Measurements from ENCODE around the gene ANXA9.

Gene ANXA9

GRCh38 chr1:150974580-150975478 lies 7.3 kb upstream of the ANXA9 start, which contains the start of gene CERS2:
Gene CERS2 (minus strand): TSS chr1:150974835. CDS start chr1:150969090, 5,745 bp downstream.
- peak; percentile 60 to 72 for DNase-seq

GRCh38 chr1:150976401-150976821 lies 5.7 kb upstream of the ANXA9 start:
- no peak for DNase-seq

GRCh38 chr1:150976879-150977694 lies 5.0 kb upstream of the ANXA9 start:
- peak; percentile 46 to 71 for DNase-seq

- DNase-seq, result peak; percentile 79 to 80
Observed at GRCh38 chr1:150979092-150980056, 2.7 kb upstream of the ANXA9 start.

- no peak for DNase-seq
Observed at GRCh38 chr1:150981177-150981804, 801 bp upstream of the ANXA9 start.

GRCh38 chr1:150985179-150985825 lies 3.2 kb downstream of the ANXA9 start:
- DNase-seq, result no peak

- DNase-seq, result no peak
Observed at GRCh38 chr1:150987924-150988323, 5.8 kb downstream of the ANXA9 start.

- DNase-seq, result no peak
Observed at GRCh38 chr1:150992626-150993025, 10.5 kb downstream of the ANXA9 start.

- DNase-seq, result no peak
Observed at GRCh38 chr1:150994248-150994647, 12.2 kb downstream of the ANXA9 start.

GRCh38 chr1:150995460-150995859 lies 13.4 kb downstream of the ANXA9 start:
- DNase-seq, result no peak

- peak in 1 of 2 donors; percentile 22 for DNase-seq
Observed at GRCh38 chr1:150995896-150996295, 13.8 kb downstream of the ANXA9 start.

- DNase-seq, result no peak
Observed at GRCh38 chr1:150997126-150997872, 15.2 kb downstream of the ANXA9 start.

GRCh38 chr1:150997949-150998348 lies 15.9 kb downstream of the ANXA9 start:
- no peak for DNase-seq

GRCh38 chr1:150999051-150999674 lies 17.1 kb downstream of the ANXA9 start:
- peak in 1 of 2 donors; percentile 73 for DNase-seq

- no peak for DNase-seq
Observed at GRCh38 chr1:150999926-151000325, 17.8 kb downstream of the ANXA9 start.

- no peak for DNase-seq
Observed at GRCh38 chr1:151000408-151000807, 18.3 kb downstream of the ANXA9 start.

- no peak for DNase-seq
Observed at GRCh38 chr1:151001602-151002001, 19.5 kb downstream of the ANXA9 start.

GRCh38 chr1:151002051-151002450 lies 20.0 kb downstream of the ANXA9 start:
- no peak for DNase-seq

GRCh38 chr1:151002611-151003010 lies 20.5 kb downstream of the ANXA9 start:
- no peak for DNase-seq

GRCh38 chr1:151003180-151003579 lies 21.1 kb downstream of the ANXA9 start:
- no peak for DNase-seq
